Measurements from ENCODE around the gene TLE4. TPM values are rescaled to one million over a fixed set of nuclear protein-coding genes. Genes with fewer than 3 reads are reported as not detected.

TLE4 gene
- total RNA-seq: 10 to 100 TPM; 17.9 to 54.7 TPM

DNA sequence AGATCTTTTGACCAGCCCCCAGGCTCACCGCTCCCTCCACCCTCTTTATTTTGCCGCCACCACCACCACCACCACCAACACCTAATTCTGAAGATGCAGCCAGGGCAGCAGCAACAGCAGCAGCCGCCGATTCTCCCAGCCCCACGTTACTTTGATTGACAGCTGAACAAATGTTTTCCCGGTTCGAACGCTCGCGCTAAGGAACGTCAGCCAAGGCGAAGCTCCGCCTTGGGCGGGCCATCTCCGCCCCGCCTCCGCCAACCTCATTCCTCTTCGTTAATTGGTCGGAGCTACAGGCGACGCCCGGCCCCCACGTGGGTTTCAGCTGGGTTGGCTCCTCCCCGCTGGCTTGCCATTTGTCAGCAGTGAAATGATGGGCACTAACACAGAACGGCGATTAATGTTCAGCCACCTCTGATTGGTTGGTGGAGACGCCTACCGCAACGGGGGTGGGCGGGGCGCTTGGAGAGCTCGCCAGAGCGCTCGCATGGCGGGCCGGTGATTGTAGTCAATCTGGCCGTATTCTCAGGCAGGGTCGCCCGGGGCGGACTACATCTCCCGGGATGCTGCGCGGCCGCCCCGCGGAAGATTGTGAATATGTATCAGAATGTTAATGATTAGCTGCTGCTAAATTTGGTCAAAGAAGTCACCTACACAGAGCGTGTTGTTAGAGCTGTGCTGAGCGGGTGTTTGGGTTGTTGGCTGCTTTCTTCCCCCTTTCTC lies at the start of gene TLE4:
TSS of gene TLE4 (plus strand) at position 657 of the 723 bp plus-strand sequence. CDS start 826 bp downstream, outside the sequence.
- Histone ChIP-seq H3K27ac (peak within 1 kb of the TSS; percentile 60 to 94 (median 92)), H3K36me3 (replicated peaks in 1 of 2; ENCODE audit: insufficient read depth in 1 of 2, low read depth in 2 of 2) (no peaks in the 10 kb centered on the region), H3K9me3 (no peaks in the 10 kb centered on the region), H3K4me3 (peak within 1 kb of the TSS; percentile 79 to 89), H3K4me1 (peaks cover 13% of the 10 kb centered on the region), H3K27me3 (no peaks in the 10 kb centered on the region)
- ATAC-seq: peak; percentile 91
- peak; percentile 100 for DNase-seq
- 0% methylated on average over 43 to 45 of the region's 48 CpGs for WGBS, 2 donors
- TF ChIP-seq, protein P1, sequence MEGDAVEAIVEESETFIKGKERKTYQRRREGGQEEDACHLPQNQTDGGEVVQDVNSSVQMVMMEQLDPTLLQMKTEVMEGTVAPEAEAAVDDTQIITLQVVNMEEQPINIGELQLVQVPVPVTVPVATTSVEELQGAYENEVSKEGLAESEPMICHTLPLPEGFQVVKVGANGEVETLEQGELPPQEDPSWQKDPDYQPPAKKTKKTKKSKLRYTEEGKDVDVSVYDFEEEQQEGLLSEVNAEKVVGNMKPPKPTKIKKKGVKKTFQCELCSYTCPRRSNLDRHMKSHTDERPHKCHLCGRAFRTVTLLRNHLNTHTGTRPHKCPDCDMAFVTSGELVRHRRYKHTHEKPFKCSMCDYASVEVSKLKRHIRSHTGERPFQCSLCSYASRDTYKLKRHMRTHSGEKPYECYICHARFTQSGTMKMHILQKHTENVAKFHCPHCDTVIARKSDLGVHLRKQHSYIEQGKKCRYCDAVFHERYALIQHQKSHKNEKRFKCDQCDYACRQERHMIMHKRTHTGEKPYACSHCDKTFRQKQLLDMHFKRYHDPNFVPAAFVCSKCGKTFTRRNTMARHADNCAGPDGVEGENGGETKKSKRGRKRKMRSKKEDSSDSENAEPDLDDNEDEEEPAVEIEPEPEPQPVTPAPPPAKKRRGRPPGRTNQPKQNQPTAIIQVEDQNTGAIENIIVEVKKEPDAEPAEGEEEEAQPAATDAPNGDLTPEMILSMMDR (IDR thresholded peaks at IDR 0.05): peak in 2 of 7 experiments; percentile 1 to 7
- peak; percentile 93 to 99 (median 99) for TF ChIP-seq POLR2A (IDR thresholded peaks at IDR 0.05)
- intact Hi-C loops (cut with DNase I): no loop called here

GRCh38 chr9:79522793-79523192 lies 49.0 kb upstream of the TLE4 start:
- Histone ChIP-seq H3K4me1 (no peaks in the 10 kb centered on the region), H3K9me3 (no peaks in the 10 kb centered on the region), H3K27ac (no peak overlapping the region), H3K27me3 (no peaks in the 10 kb centered on the region), H3K4me3 (no peak overlapping the region), H3K36me3 (replicated peaks in 1 of 2; ENCODE audit: insufficient read depth in 1 of 2, low read depth in 2 of 2) (no peaks in the 10 kb centered on the region)
- 81 to 84% methylated on average over 4 of the region's 4 CpGs for WGBS, 2 donors
- ATAC-seq: no peak
- TF ChIP-seq, protein P1 (IDR thresholded peaks at IDR 0.05): no peak
- no peak for TF ChIP-seq POLR2A (IDR thresholded peaks at IDR 0.05)
- no peak for DNase-seq
- intact Hi-C loops (cut with DNase I): no loop called here

GRCh38 chr9:79524266-79524665 lies 47.5 kb upstream of the TLE4 start:
- TF ChIP-seq, protein P1 (IDR thresholded peaks at IDR 0.05): no peak
- no peak for TF ChIP-seq POLR2A (IDR thresholded peaks at IDR 0.05)
- ATAC-seq: no peak

GRCh38 chr9:79526149-79526672 lies 45.6 kb upstream of the TLE4 start:
- Histone ChIP-seq H3K9me3 (no peaks in the 10 kb centered on the region), H3K27ac (no peak overlapping the region), H3K4me3 (no peak overlapping the region), H3K4me1 (no peaks in the 10 kb centered on the region), H3K36me3 (replicated peaks in 1 of 2; ENCODE audit: insufficient read depth in 1 of 2, low read depth in 2 of 2) (no peaks in the 10 kb centered on the region), H3K27me3 (no peaks in the 10 kb centered on the region)
- DNase-seq (no peak), ATAC-seq (no peak)
- intact Hi-C loops (cut with DNase I): no loop called here
- no peak for TF ChIP-seq POLR2A (IDR thresholded peaks at IDR 0.05)
- TF ChIP-seq, protein P1 (IDR thresholded peaks at IDR 0.05): no peak
- 79 to 84% methylated on average over 1 of the region's 1 CpG for WGBS, 2 donors

More at GRCh38 chr9:79524266-79524665, 47.5 kb upstream of the TLE4 start:
- DNase-seq: no peak
- Histone ChIP-seq H3K36me3 (replicated peaks in 1 of 2; ENCODE audit: insufficient read depth in 1 of 2, low read depth in 2 of 2) (no peaks in the 10 kb centered on the region), H3K9me3 (no peaks in the 10 kb centered on the region), H3K4me1 (no peaks in the 10 kb centered on the region), H3K27me3 (no peaks in the 10 kb centered on the region), H3K4me3 (no peak overlapping the region), H3K27ac (no peak overlapping the region)
- intact Hi-C loops (cut with DNase I): no loop called here
